Activated naive CD4-positive, alpha-beta T cell treated with anti-CD3 and anti-CD28 coated beads for 36 hours (primary cell): ENCODE measurements around the gene SPRED3. TPM values are rescaled to one million over a fixed set of nuclear protein-coding genes. Genes with fewer than 3 reads are reported as not detected.

Experiments used
- CTCF ChIA-PET: fragments of 350-600 bp; sonication (Branson Sonifier 250); formaldehyde crosslinking; loops from one replicate; lab custom pipeline; 2021; ENCODE audit warnings: antibody characterized with exemption; lab: Charles Lee
- DNase-seq: peaks from one replicate; pipeline ENCODE4 v3.0.0-alpha.2; 2020
- H3K27ac Mint-ChIP-seq: one replicate; pipeline ENCODE4 v1.8.0; 2021; ENCODE audit warnings: mild to moderate bottlenecking, mixed read lengths
- H3K27me3 Mint-ChIP-seq: one replicate; pipeline ENCODE4 v1.8.0; 2021; ENCODE audit warnings: low read depth, mixed read lengths
- H3K36me3 Mint-ChIP-seq: one replicate; pipeline ENCODE4 v1.8.0; 2021; ENCODE audit warnings: low read depth, mixed read lengths
- H3K4me1 Mint-ChIP-seq: one replicate; pipeline ENCODE4 v1.8.0; 2021; ENCODE audit warnings: low read depth, mixed read lengths
- H3K4me3 Mint-ChIP-seq: one replicate; pipeline ENCODE4 v1.8.0; 2021; ENCODE audit warnings: mild to moderate bottlenecking, moderate library complexity, mixed read lengths
- H3K9me3 Mint-ChIP-seq: one replicate; pipeline ENCODE4 v1.8.0; 2021; ENCODE audit warnings: mixed read lengths
- intact Hi-C: fragments of 100-400 bp; cut with micrococcal nuclease; formaldehyde crosslinking; loops from one replicate; pipeline ENCODE4 v1.15.1; 2023
- total RNA-seq, 2 experiments: library from RNA; stranded (reverse); gene quantifications; one replicate each; pipeline ENCODE4 v1.2.3, GENCODE V29; 2021

The SPRED3 gene
- total RNA-seq, 2 experiments from 2014 or later: 1.6 to 1.7 TPM

DNA sequence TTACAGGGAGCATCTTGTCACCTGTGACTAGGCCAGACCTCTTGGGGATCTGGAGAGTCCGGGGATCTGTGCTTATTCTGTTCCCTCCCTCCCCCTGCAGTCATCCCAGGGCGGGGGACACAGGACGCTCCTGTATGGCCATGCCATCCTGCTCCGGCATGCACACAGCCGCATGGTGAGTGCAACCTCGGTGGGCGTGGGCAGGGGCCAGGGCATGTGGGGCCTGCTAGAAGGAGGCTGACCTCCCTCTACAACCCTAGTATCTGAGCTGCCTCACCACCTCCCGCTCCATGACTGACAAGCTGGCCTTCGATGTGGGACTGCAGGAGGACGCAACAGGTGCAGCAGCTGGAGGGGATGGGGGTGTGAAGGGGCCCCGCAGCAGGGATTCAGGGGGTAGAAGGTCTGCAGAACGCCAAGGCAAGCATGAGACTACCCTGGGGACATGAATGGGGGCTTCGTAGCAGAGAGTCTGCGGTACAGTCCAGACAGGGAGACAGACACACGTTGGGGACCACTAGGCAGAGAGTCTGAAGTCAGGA is 55.0 kb downstream of the SPRED3 start:
- Mint-ChIP-seq H3K4me1 (no peaks in the 10 kb centered on the region), H3K27me3 (peaks cover 5% of the 10 kb centered on the region), H3K9me3 (no peaks in the 10 kb centered on the region), H3K27ac (no peak overlapping the region), H3K4me3 (no peak overlapping the region), H3K36me3 (no peaks in the 10 kb centered on the region)
- CTCF ChIA-PET: no interaction called here
- DNase-seq: no peak
- intact Hi-C loops: no loop called here

DNA sequence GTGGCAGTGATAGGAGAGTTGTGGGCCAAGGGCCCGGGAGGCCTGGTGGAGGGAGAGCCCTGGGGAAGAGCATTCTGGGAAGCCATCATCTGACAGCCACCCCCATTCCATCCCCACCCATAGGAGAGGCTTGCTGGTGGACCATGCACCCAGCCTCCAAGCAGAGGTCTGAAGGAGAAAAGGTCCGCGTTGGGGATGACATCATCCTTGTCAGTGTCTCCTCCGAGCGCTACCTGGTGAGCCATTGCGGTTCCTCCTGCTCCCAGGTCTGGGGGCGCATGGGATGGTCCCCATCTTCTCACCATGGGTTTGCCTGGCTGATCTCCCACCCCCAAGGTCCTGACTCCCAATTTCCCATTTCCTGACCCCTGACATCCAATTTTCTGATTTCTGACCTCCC is 55.5 kb downstream of the SPRED3 start:
- no peak overlapping the region for H3K4me3 Mint-ChIP-seq
- DNase-seq: no peak
- CTCF ChIA-PET: no interaction called here
- no peaks in the 10 kb centered on the region for H3K9me3 Mint-ChIP-seq
- H3K4me1 Mint-ChIP-seq: no peaks in the 10 kb centered on the region
- intact Hi-C loops: no loop called here
- no peak overlapping the region for H3K27ac Mint-ChIP-seq
- H3K27me3 Mint-ChIP-seq: peaks cover 5% of the 10 kb centered on the region
- H3K36me3 Mint-ChIP-seq: no peaks in the 10 kb centered on the region

DNA sequence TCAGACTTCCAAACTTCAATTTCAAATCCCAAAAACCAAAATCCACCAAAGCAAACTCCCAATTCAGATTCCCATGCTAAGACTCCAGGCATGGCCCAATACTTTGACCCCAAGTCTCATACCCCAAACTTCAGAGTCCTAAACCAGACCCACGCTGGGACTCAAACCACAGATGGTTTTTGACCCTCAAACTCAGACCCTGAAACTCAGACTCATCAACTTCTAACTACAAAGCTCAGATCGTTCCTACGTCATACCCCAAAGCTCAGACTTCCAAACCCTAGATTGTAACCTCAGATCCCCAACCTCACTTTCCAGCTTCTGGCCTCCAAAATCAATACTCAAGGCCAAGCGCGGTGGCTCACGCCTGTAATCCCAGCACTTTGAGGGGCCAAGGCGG is 56.9 kb downstream of the SPRED3 start:
- CTCF ChIA-PET: interaction anchor here (0.7 kb wide), 1 partner anchor 541 kb away, joined by 4 read pairs; no protein-coding TSS in a partner anchor
- H3K27me3 Mint-ChIP-seq: peaks cover 5% of the 10 kb centered on the region
- no peaks in the 10 kb centered on the region for H3K4me1 Mint-ChIP-seq
- H3K36me3 Mint-ChIP-seq: no peaks in the 10 kb centered on the region
- DNase-seq: no peak
- no peak overlapping the region for H3K4me3 Mint-ChIP-seq
- H3K27ac Mint-ChIP-seq: no peak overlapping the region
- intact Hi-C loops: no loop called here
- H3K9me3 Mint-ChIP-seq: no peaks in the 10 kb centered on the region

DNA sequence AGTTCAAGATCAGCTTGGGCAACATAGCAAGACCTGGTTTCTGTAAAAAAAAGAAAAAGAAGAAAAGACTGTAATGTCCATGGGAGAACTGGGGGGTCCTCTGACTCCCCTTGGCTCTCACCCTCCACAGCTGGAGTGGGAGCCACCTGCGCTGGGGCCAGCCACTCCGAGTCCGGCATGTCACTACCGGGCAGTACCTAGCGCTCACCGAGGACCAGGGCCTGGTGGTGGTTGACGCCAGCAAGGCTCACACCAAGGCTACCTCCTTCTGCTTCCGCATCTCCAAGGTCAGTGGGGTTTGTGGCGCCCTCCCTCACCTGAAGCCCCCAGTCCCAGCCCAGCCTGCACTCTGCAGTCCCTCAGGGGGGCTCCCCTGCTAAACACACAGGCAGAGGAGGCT is 59.7 kb downstream of the SPRED3 start:
- Mint-ChIP-seq H3K36me3 (no peaks in the 10 kb centered on the region), H3K4me3 (no peak overlapping the region), H3K4me1 (no peaks in the 10 kb centered on the region), H3K27me3 (no peaks in the 10 kb centered on the region), H3K27ac (no peak overlapping the region), H3K9me3 (no peaks in the 10 kb centered on the region)
- intact Hi-C loops: no loop called here
- CTCF ChIA-PET: interaction anchor here (0.8 kb wide), 1 partner anchor 45 kb away, joined by 3 read pairs; the partner anchor contains the start of gene FAM98C
- DNase-seq: no peak

Other genes with a start within 250 kb of the SPRED3 start
- gene DPF1, start 164.5 kb upstream of the SPRED3 start, total RNA-seq: under 1 TPM; 0.41 to 0.77 TPM
- not detected for gene PPP1R14A, start 132.3 kb upstream of the SPRED3 start, total RNA-seq
- gene SPINT2, start 124.1 kb upstream of the SPRED3 start, total RNA-seq: 10 to 100 TPM; 35.3 to 36.5 TPM
- not detected for gene C19orf33, start 84.4 kb upstream of the SPRED3 start, total RNA-seq
- 10 to 100 TPM; 56.0 to 61.1 TPM for gene YIF1B, start 72.8 kb upstream of the SPRED3 start, total RNA-seq
- 1 to 10 TPM; 4.7 to 5.8 TPM for gene KCNK6, start 68.9 kb upstream of the SPRED3 start, total RNA-seq
- gene CATSPERG, start 52.9 kb upstream of the SPRED3 start, total RNA-seq: 1 to 10 TPM; 2.5 to 2.7 TPM
- gene PSMD8, start 14.1 kb upstream of the SPRED3 start, total RNA-seq: 100 to 1,000 TPM; 194 to 204 TPM
- under 1 TPM; 0.26 to 0.40 TPM for gene GGN, start 663 bp upstream of the SPRED3 start, total RNA-seq
- gene FAM98C, start 14.4 kb downstream of the SPRED3 start, total RNA-seq: 10 to 100 TPM; 21.5 to 27.0 TPM
- gene RASGRP4, start 37.5 kb downstream of the SPRED3 start, total RNA-seq: under 1 TPM; 0.30 to 0.41 TPM
- gene RYR1, start 45.0 kb downstream of the SPRED3 start, total RNA-seq: 1 to 10 TPM in 1 of 2 experiments, under 1 TPM in 1; 0.96 to 1.6 TPM
- 100 to 1,000 TPM; 135 to 148 TPM for gene MAP4K1, start 229.3 kb downstream of the SPRED3 start, total RNA-seq
- 100 to 1,000 TPM; 299 to 324 TPM for gene EIF3K, start 230.5 kb downstream of the SPRED3 start, total RNA-seq